HUES6 (cell line): ENCODE measurements around the gene ZNF341.

Experiments used
- H3K27ac ChIP-seq: 2 replicates; pipeline ENCODE4 v1.7.0; 2013; ENCODE audit warnings: low read depth, mild to moderate bottlenecking, low read length, inconsistent platforms
- H3K27me3 ChIP-seq: 2 replicates; pipeline ENCODE4 v1.6.1; 2013; ENCODE audit warnings: low read length; ENCODE audit not compliant: control insufficient read depth, insufficient read depth
- H3K36me3 ChIP-seq: 2 replicates; pipeline ENCODE4 v1.6.1; 2013; ENCODE audit warnings: low read length; ENCODE audit not compliant: control insufficient read depth, insufficient read depth
- H3K4me1 ChIP-seq: 2 replicates; pipeline ENCODE4 v1.6.1; 2013; ENCODE audit warnings: low read length; ENCODE audit not compliant: control insufficient read depth, insufficient read depth
- H3K4me3 ChIP-seq: 2 replicates; pipeline ENCODE4 v1.5.1; 2013; ENCODE audit warnings: low read depth, low read length
- H3K9ac ChIP-seq: one replicate; pipeline ENCODE4 v1.6.1; 2013; ENCODE audit warnings: mild to moderate bottlenecking, low read length
- H3K9me3 ChIP-seq: 2 replicates; pipeline ENCODE4 v1.6.1; 2013; ENCODE audit warnings: low read depth, low read length; ENCODE audit not compliant: control insufficient read depth, insufficient read depth

ZNF341 gene

GRCh38 chr20:33827109-33827508 is 95.3 kb downstream of the ZNF341 start:
- Histone ChIP-seq H3K9ac (no peak overlapping the region), H3K4me1 (peaks cover 47% of the 10 kb centered on the region), H3K27ac (no peak overlapping the region), H3K27me3 (no peaks in the 10 kb centered on the region), H3K4me3 (no peak overlapping the region), H3K36me3 (no peaks in the 10 kb centered on the region), H3K9me3 (no peaks in the 10 kb centered on the region)

- H3K9ac ChIP-seq: no peak overlapping the region
- peaks cover 49% of the 10 kb centered on the region for H3K4me1 ChIP-seq
- H3K27me3 ChIP-seq: no peaks in the 10 kb centered on the region
- no peaks in the 10 kb centered on the region for H3K36me3 ChIP-seq
- no peak overlapping the region for H3K27ac ChIP-seq
- no peaks in the 10 kb centered on the region for H3K9me3 ChIP-seq
- no peak overlapping the region for H3K4me3 ChIP-seq
These were observed 96.0 kb downstream of the ZNF341 start for GRCh38 chr20:33827634-33828325.

- Histone ChIP-seq H3K27ac (no peak overlapping the region), H3K4me1 (peaks cover 54% of the 10 kb centered on the region), H3K9me3 (no peaks in the 10 kb centered on the region), H3K9ac (no peak overlapping the region), H3K27me3 (no peaks in the 10 kb centered on the region), H3K4me3 (no peak overlapping the region), H3K36me3 (no peaks in the 10 kb centered on the region)
These were observed 96.6 kb downstream of the ZNF341 start for GRCh38 chr20:33828326-33828844.

- Histone ChIP-seq H3K36me3 (no peaks in the 10 kb centered on the region), H3K27me3 (no peaks in the 10 kb centered on the region), H3K9me3 (no peaks in the 10 kb centered on the region), H3K9ac (no peak overlapping the region), H3K27ac (no peak overlapping the region), H3K4me1 (peaks cover 57% of the 10 kb centered on the region), H3K4me3 (no peak overlapping the region)
These were observed 97.3 kb downstream of the ZNF341 start for GRCh38 chr20:33828967-33829560.

- no peak overlapping the region for H3K4me3 ChIP-seq
- H3K27me3 ChIP-seq: no peaks in the 10 kb centered on the region
- H3K4me1 ChIP-seq: peaks cover 52% of the 10 kb centered on the region
- H3K9ac ChIP-seq: no peak overlapping the region
- H3K36me3 ChIP-seq: no peaks in the 10 kb centered on the region
- no peak overlapping the region for H3K27ac ChIP-seq
- no peaks in the 10 kb centered on the region for H3K9me3 ChIP-seq
These were observed 97.8 kb downstream of the ZNF341 start for GRCh38 chr20:33829636-33830035.

GRCh38 chr20:33830371-33830770 is 98.6 kb downstream of the ZNF341 start:
- no peak overlapping the region for H3K27ac ChIP-seq
- H3K27me3 ChIP-seq: no peaks in the 10 kb centered on the region
- 0 out of 2 replicates have a peak, but pooled peaks cover 6% of the 10 kb centered on the region for H3K36me3 ChIP-seq
- no peaks in the 10 kb centered on the region for H3K9me3 ChIP-seq
- H3K4me3 ChIP-seq: no peak overlapping the region
- no peak overlapping the region for H3K9ac ChIP-seq
- H3K4me1 ChIP-seq: peaks cover 45% of the 10 kb centered on the region

GRCh38 chr20:33832103-33832804 is 100.5 kb downstream of the ZNF341 start:
- H3K4me3 ChIP-seq: no peak overlapping the region
- 0 out of 2 replicates have a peak, but pooled peaks cover 6% of the 10 kb centered on the region for H3K36me3 ChIP-seq
- no peaks in the 10 kb centered on the region for H3K27me3 ChIP-seq
- H3K27ac ChIP-seq: no peak overlapping the region
- H3K4me1 ChIP-seq: peaks cover 27% of the 10 kb centered on the region
- no peaks in the 10 kb centered on the region for H3K9me3 ChIP-seq
- H3K9ac ChIP-seq: no peak overlapping the region

GRCh38 chr20:33833333-33833732 is 101.5 kb downstream of the ZNF341 start:
- Histone ChIP-seq H3K4me1 (peaks cover 30% of the 10 kb centered on the region), H3K4me3 (no peak overlapping the region), H3K27ac (no peak overlapping the region), H3K36me3 (0 out of 2 replicates have a peak, but pooled peaks cover 6% of the 10 kb centered on the region), H3K9ac (no peak overlapping the region), H3K9me3 (no peaks in the 10 kb centered on the region), H3K27me3 (no peaks in the 10 kb centered on the region)

GRCh38 chr20:33835615-33836172 is 103.9 kb downstream of the ZNF341 start:
- Histone ChIP-seq H3K9ac (no peak overlapping the region), H3K4me1 (peaks cover 33% of the 10 kb centered on the region), H3K36me3 (0 out of 2 replicates have a peak, but pooled peaks cover 6% of the 10 kb centered on the region), H3K9me3 (no peaks in the 10 kb centered on the region), H3K4me3 (no peak overlapping the region), H3K27ac (no peak overlapping the region), H3K27me3 (no peaks in the 10 kb centered on the region)

GRCh38 chr20:33836277-33836676 is 104.5 kb downstream of the ZNF341 start:
- H3K27ac ChIP-seq: no peak overlapping the region
- H3K36me3 ChIP-seq: 0 out of 2 replicates have a peak, but pooled peaks cover 6% of the 10 kb centered on the region
- no peaks in the 10 kb centered on the region for H3K9me3 ChIP-seq
- no peaks in the 10 kb centered on the region for H3K27me3 ChIP-seq
- no peak overlapping the region for H3K4me3 ChIP-seq
- H3K9ac ChIP-seq: no peak overlapping the region
- peaks cover 34% of the 10 kb centered on the region for H3K4me1 ChIP-seq
